NCI-H1417 treated with DMSO at 0.1 percent for 48 hours (cell line): ENCODE measurements around the gene GEMIN2.
"Not testable (repeated sequence)": the region's sequence is repeated elsewhere in the genome, so short reads cannot be mapped to it uniquely, and the experiment has no call there.

ENCODE experiments used
- DNase-seq: peaks from one replicate; lab custom pipeline; 2025; lab: John Stamatoyannopoulos, UW

GEMIN2 gene

GRCh38 chr14:39176263-39177167, 62.4 kb downstream of the GEMIN2 start:
- DNase-seq: no peak

DNA sequence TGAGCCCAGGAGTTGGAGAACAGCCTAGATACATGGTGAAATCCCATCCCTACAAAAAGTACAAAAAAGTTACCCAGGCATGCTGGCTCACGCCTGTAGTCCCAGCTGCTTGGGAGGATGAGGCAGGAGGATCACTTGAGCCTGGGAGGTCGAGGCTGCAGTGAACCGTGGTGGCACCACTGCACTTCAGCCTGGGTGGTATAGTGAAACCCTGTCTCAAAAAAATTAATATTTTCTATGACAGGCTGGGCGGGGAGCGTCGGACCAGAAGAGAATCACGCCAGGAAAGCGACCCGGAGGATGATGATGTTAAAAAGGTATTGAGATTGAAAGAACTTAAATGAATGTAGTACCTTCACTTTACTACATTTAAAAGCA, 63.0 kb downstream of the GEMIN2 start:
- no peak for DNase-seq

DNA sequence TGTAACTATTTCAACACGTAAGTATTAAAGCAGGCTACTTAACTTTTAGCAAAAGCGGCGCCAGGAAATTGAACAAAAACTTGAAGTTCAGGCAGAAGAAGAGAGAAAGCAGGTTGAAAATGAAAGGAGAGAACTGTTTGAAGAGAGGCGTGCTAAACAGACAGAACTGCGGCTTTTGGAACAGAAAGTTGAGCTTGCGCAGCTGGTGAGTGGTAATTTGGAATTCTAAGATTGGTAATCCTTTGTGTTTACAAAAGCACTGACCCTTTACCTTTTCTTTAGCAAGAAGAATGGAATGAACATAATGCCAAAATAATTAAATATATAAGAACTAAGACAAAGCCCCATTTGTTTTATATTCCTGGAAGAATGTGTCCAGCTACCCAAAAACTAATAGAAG, 64.9 kb downstream of the GEMIN2 start:
- no peak for DNase-seq

GRCh38 chr14:39180553-39180952, 66.4 kb downstream of the GEMIN2 start:
- no peak for DNase-seq

- no peak for DNase-seq
These were observed 67.0 kb downstream of the GEMIN2 start for GRCh38 chr14:39181026-39181692.

DNA sequence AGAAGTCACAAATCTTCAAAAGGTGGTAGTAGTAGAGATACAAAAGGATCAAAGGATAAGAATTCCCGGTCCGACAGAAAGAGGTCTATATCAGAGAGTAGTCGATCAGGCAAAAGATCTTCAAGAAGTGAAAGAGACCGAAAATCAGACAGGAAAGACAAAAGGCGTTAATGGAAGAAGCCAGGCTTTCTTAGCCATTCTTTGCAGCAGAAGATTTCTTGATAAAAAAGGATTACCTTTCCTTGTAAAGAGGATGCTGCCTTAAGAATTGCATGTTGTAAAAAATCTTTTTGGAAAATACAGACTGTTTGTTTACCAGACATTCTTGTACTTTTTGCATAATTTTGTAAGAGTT, 67.5 kb downstream of the GEMIN2 start:
- no peak for DNase-seq

- no peak for DNase-seq
These were observed 68.9 kb downstream of the GEMIN2 start for GRCh38 chr14:39182770-39183684.

DNA sequence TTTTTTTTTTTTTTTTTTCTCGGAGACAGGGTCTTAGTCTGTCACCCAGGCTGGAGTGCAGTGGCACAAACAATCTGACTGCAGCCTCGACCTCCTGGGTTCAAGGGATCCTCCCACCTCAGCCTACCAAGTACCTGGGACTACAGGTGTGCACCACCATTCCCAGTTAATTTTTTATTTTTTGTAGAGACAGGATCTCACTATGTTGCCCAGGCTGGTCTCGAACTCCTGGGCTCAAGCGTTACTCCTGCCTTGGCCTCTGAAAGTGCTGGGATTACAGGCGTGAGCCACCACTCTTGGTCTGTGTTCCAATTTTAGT, 69.5 kb downstream of the GEMIN2 start:
- not testable (repeated sequence) for DNase-seq

GRCh38 chr14:39184628-39185255, 70.6 kb downstream of the GEMIN2 start:
- no peak for DNase-seq

GRCh38 chr14:39185256-39186049, 71.3 kb downstream of the GEMIN2 start:
- DNase-seq: no peak
